Subcutaneous adipose tissue (tissue), 4 donors: ENCODE measurements around the gene VPS51. TPM values are rescaled to one million over a fixed set of nuclear protein-coding genes. Genes with fewer than 3 reads are reported as not detected.

Source experiments
- total RNA-seq, 4 donors: library from RNA; depleted of rRNA; stranded (reverse); fragments of >200 nt; gene quantifications; one replicate each; pipeline ENCODE4 v1.1.0, GENCODE V29; 2016
- TF ChIP-seq, protein P1 (sequence below): fragments of 450-650 bp; IDR thresholded peaks from one replicate; pipeline ENCODE4 v1.5.1; 2016; ENCODE audit warnings: low read depth, mild to moderate bottlenecking, control low read depth, antibody characterized with exemption, moderate library complexity

Gene VPS51
- total RNA-seq, 4 donors from 2014 or later, result 84.8 to 300 (median 174) TPM

GRCh38 chr11:65125197-65126056 lies 29.4 kb downstream of the VPS51 start:
- TF ChIP-seq, protein P1, sequence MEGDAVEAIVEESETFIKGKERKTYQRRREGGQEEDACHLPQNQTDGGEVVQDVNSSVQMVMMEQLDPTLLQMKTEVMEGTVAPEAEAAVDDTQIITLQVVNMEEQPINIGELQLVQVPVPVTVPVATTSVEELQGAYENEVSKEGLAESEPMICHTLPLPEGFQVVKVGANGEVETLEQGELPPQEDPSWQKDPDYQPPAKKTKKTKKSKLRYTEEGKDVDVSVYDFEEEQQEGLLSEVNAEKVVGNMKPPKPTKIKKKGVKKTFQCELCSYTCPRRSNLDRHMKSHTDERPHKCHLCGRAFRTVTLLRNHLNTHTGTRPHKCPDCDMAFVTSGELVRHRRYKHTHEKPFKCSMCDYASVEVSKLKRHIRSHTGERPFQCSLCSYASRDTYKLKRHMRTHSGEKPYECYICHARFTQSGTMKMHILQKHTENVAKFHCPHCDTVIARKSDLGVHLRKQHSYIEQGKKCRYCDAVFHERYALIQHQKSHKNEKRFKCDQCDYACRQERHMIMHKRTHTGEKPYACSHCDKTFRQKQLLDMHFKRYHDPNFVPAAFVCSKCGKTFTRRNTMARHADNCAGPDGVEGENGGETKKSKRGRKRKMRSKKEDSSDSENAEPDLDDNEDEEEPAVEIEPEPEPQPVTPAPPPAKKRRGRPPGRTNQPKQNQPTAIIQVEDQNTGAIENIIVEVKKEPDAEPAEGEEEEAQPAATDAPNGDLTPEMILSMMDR, result no peak

DNA sequence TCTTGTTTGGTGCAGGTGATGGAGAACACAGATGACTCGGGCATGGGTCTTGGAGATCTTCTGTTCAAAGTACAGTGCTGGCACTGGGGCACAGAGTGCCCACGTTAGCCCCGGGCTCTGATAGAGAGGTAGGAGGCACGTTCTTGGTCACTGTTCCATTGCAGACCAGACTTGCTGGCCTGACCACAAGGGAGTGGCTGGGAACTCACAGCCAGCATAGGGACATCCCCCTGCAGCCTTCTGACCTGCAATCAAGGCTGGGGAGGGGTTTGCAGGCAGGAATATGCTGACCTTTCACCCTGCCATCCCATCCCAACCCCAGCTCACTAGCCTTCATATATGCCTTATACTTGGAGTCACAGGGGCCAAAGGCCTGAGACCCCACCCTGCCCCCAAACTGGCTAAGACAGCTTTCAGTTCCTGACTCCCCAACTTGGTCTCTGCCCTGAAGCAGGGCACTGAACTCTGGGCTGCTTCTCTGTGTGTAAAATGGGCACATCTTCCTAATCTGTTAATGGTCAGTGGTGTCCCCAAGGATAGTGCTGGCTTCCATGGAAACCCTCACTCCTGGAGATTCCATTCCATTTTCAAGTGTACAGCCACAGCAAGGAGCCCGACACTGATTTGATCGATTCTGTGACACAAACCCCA lies 30.7 kb downstream of the VPS51 start:
- TF ChIP-seq, protein P1, result no peak

DNA sequence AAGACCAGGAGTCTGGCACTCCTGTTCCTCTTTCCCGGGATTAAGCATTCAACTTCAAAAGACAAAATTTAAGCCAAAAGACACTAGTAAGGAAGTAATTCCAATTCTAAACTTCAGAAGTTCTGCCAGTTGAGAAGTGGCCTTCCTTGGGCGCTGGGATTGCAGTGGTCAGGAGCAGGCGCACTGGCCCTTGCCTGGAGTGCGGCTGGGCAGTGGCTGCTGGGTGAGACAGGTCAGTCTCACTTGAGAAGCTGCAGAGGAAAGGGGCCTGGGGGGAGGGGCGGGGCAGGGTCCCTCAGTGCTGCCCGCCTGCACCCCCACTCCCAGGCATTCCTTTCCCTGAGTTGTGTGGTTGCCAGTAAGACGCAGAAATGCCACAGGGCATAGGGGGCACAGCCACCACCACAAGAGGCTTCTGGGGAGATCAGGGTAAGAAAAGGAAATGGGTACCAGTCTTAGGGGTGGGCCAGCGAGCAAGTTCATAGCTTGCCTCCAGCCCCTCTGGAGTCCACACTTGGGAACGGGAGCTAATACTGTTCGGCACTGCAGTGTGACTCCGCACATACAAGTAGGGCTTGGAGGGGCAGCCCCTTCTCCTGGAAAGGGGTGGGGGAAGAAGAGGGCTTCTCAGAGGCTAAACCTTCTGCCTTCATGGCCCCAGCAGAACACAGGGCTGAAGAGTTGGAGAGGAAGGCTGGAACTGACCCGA lies 31.6 kb downstream of the VPS51 start:
- TF ChIP-seq, protein P1, result no peak

- TF ChIP-seq, protein P1, result no peak
Measured at GRCh38 chr11:65128182-65129145, 32.5 kb downstream of the VPS51 start.

- TF ChIP-seq, protein P1, result no peak
Measured at GRCh38 chr11:65129649-65130441, 33.8 kb downstream of the VPS51 start.

DNA sequence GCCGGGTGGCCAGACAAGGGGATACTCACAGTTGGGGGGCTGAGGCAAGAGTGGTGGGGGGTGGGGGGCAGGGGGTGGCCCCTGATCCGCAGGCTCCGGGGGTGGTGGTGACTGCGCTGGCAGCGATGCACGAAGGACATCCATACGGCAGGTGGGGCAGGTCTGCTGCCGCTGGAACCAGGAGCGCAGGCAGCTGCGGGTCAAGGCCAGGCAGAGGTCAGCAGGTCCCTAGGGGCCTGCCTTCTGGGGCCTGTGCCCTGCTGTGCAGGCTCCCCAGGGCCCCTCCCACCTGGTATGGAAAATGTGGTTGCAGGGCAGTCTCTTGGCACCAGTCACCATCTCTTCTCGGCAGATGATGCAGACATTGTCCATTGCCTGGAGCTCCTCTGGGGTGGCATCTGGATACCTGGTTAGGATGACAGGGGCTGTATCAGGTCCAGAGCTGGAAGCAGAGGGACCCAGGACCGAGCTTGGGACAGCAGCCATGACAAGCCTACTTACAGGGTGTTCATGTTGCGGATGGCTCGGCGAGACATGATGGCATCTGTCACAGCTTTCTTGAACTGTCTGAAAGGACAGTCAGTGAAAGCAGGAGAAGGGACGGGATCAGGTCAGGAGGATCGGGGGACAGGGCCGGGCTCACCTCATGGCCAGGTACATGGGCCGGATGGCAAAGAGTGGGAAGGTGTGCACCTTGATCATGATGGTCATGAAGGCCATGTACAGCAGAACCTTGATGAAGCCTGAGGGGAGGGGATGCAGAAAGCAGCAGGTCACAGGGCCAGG lies 34.8 kb downstream of the VPS51 start:
- TF ChIP-seq, protein P1, result no peak
